DOHH2 (cell line): Measurements from ENCODE around the gene ZBTB24.

ENCODE experiments used
- EZH2phosphoT487 ChIP-seq: fragments of 200-600 bp; sonication (generic); IDR thresholded peaks from 2 replicates; pipeline ENCODE4 v1.6.1; 2017; ENCODE audit warnings: borderline replicate concordance, mild to moderate bottlenecking, antibody characterized with exemption, low read length, moderate library complexity, mixed read lengths
- TF ChIP-seq, protein P1 (sequence below): fragments of 200-600 bp; sonication (generic); IDR thresholded peaks from one replicate; pipeline ENCODE4 v1.5.1; 2014; ENCODE audit warnings: antibody characterized with exemption, mild to moderate bottlenecking, low read depth, low read length; ENCODE audit not compliant: poor library complexity, severe bottlenecking

DNA sequence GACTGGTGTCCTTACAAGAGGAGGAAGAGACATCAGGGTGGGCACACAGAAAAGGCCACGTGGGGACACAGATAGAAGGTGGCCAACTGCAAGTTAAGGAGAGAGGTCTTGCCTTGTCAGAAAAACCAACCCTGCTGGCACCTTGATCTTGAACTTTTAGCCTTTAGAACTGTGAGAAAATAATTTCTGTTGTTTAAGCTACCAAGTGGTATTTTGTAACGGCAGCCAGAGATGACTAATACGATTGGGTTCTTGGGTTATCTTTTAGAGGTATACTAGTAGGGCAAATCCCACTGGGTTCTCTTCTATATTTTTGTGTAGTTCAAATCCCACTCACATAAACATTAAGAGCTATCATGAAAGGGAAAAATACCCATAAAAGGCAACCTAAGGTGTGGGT lies 31.9 kb upstream of the ZBTB24 start:
- TF ChIP-seq, protein P1, sequence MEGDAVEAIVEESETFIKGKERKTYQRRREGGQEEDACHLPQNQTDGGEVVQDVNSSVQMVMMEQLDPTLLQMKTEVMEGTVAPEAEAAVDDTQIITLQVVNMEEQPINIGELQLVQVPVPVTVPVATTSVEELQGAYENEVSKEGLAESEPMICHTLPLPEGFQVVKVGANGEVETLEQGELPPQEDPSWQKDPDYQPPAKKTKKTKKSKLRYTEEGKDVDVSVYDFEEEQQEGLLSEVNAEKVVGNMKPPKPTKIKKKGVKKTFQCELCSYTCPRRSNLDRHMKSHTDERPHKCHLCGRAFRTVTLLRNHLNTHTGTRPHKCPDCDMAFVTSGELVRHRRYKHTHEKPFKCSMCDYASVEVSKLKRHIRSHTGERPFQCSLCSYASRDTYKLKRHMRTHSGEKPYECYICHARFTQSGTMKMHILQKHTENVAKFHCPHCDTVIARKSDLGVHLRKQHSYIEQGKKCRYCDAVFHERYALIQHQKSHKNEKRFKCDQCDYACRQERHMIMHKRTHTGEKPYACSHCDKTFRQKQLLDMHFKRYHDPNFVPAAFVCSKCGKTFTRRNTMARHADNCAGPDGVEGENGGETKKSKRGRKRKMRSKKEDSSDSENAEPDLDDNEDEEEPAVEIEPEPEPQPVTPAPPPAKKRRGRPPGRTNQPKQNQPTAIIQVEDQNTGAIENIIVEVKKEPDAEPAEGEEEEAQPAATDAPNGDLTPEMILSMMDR, result no peak
- no peak for TF ChIP-seq EZH2phosphoT487
